PC-9 (cell line): ENCODE results near the gene SLC9A9. TPM values are rescaled to one million over a fixed set of nuclear protein-coding genes. Genes with fewer than 3 reads are reported as not detected.

ENCODE experiments used
- BruUV-seq: library from RNA; stranded (reverse); fragments of 400-500 nt; replicated peaks from 2 replicates; lab custom pipeline; 2021; lab: Mats Ljungman, UMichigan
- CTCF ChIA-PET: fragments of 300-600 bp; sonication (Branson Sonifier 250); formaldehyde crosslinking; loops from one replicate; lab custom pipeline; 2022; ENCODE audit warnings: antibody characterized with exemption; lab: Charles Lee
- POLR2A ChIA-PET: fragments of 300-600 bp; sonication (Branson Sonifier 250); formaldehyde crosslinking; loops from one replicate; lab custom pipeline; 2022; ENCODE audit warnings: antibody characterized with exemption; ENCODE audit not compliant: unreplicated experiment; lab: Charles Lee
- DNase-seq, 2 experiments: peaks; one replicate each; pipeline versions ENCODE4 v3.0.0 to v3.0.0-alpha.2; 2015 to 2022; ENCODE audit warnings: mixed read lengths in 1 of 2
- H2AFZ ChIP-seq: fragments of 200-600 bp; sonication (generic); 2 replicates; pipeline ENCODE4 v1.8.1; 2017; ENCODE audit warnings: antibody characterized with exemption
- H3F3A ChIP-seq: fragments of 200-600 bp; sonication (generic); 2 replicates; pipeline ENCODE4 v1.8.1; 2017; ENCODE audit warnings: antibody characterized with exemption, mild to moderate bottlenecking, low read depth; ENCODE audit not compliant: insufficient read depth
- H3K27ac ChIP-seq: fragments of 200-600 bp; sonication (generic); 2 replicates; pipeline ENCODE4 v1.6.1; 2016; ENCODE audit warnings: mixed run types
- H3K27me3 ChIP-seq: fragments of 200-600 bp; sonication (generic); 2 replicates; pipeline ENCODE4 v1.6.1; 2016; ENCODE audit warnings: low read depth, mixed run types; ENCODE audit not compliant: insufficient read depth
- H3K36me3 ChIP-seq: fragments of 200-600 bp; sonication (generic); 2 replicates; pipeline ENCODE4 v1.6.1; 2016; ENCODE audit warnings: low read depth, mixed run types
- H3K4me1 ChIP-seq: fragments of 200-600 bp; sonication (generic); replicated peaks from 2 replicates; pipeline ENCODE4 v1.6.1; 2016; ENCODE audit warnings: mixed run types; ENCODE audit not compliant: insufficient read depth
- H3K4me2 ChIP-seq: fragments of 200-600 bp; sonication (generic); 2 replicates; pipeline ENCODE4 v1.6.1; 2017; ENCODE audit warnings: mixed run types
- H3K4me3 ChIP-seq: fragments of 200-600 bp; sonication (generic); 2 replicates; pipeline ENCODE4 v1.6.1; 2016; ENCODE audit warnings: mixed run types
- H3K79me2 ChIP-seq: fragments of 200-600 bp; sonication (generic); 2 replicates; pipeline ENCODE4 v1.6.1; 2017; ENCODE audit warnings: low read depth, mixed run types
- H3K9me2 ChIP-seq: fragments of 200-600 bp; sonication (generic); 2 replicates; pipeline ENCODE4 v1.8.1; 2017; ENCODE audit warnings: mild to moderate bottlenecking; ENCODE audit not compliant: insufficient read depth
- H3K9me3 ChIP-seq: fragments of 200-600 bp; sonication (generic); 2 replicates; pipeline ENCODE4 v1.8.1; 2016; ENCODE audit warnings: low read depth; ENCODE audit not compliant: insufficient read depth
- H4K20me1 ChIP-seq: fragments of 200-600 bp; sonication (generic); 2 replicates; pipeline ENCODE4 v1.8.1; 2017; ENCODE audit not compliant: insufficient read depth
- EZH2 ChIP-seq: fragments of 200-600 bp; sonication (generic); IDR thresholded peaks from 2 replicates; pipeline ENCODE4 v1.8.0; 2017; ENCODE audit warnings: antibody characterized with exemption, low read depth
- intact Hi-C: fragments of 100-400 bp; cut with micrococcal nuclease; formaldehyde crosslinking; loops from one replicate; pipeline ENCODE4 v1.10.0; 2022; ENCODE audit not compliant: unreplicated experiment
- total RNA-seq: library from RNA; stranded (reverse); gene quantifications from 2 replicates; pipeline ENCODE4 v1.2.3, GENCODE V29; 2021
- TF ChIP-seq, protein P1 (sequence below): fragments of 200-600 bp; sonication (generic); conservative IDR thresholded peaks from 2 replicates; pipeline ENCODE4 v1.6.1; 2017; ENCODE audit warnings: mixed run types, antibody characterized with exemption, mild to moderate bottlenecking, moderate library complexity

The SLC9A9 gene
- total RNA-seq, 1 experiment from 2014 or later: 1.7 TPM

DNA sequence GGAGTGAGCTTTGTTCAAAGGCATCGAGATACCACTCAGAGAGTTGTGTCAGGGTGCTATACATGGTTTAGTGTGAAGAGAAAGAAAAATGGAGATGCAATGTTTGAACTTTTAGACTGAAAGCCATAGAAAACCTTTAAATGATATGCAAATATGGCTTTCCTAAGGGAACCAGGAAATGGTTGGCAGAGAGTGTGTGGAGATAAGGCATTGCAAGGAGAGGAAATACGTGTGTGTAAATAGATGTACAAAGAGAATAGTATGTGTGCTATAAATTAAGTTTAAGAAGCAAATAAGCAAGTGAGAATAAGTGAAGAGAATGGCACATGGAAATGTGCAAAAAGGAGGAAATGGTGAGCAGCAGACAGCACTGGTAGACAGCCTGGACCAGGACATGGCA, 198.1 kb downstream of the SLC9A9 start:
- Histone ChIP-seq H3K9me3 (no peaks in the 10 kb centered on the region), H3K36me3 (no peaks in the 10 kb centered on the region), H2AFZ (no peak overlapping the region), H3K4me1 (no peaks in the 10 kb centered on the region), H3F3A (no peaks in the 10 kb centered on the region), H3K4me3 (no peak overlapping the region), H4K20me1 (no peaks in the 10 kb centered on the region), H3K27me3 (no peaks in the 10 kb centered on the region), H3K9me2 (no peaks in the 10 kb centered on the region), H3K27ac (no peak overlapping the region), H3K79me2 (no peaks in the 10 kb centered on the region), H3K4me2 (no peak overlapping the region)
- no peak for TF ChIP-seq EZH2
- TF ChIP-seq, protein P1, sequence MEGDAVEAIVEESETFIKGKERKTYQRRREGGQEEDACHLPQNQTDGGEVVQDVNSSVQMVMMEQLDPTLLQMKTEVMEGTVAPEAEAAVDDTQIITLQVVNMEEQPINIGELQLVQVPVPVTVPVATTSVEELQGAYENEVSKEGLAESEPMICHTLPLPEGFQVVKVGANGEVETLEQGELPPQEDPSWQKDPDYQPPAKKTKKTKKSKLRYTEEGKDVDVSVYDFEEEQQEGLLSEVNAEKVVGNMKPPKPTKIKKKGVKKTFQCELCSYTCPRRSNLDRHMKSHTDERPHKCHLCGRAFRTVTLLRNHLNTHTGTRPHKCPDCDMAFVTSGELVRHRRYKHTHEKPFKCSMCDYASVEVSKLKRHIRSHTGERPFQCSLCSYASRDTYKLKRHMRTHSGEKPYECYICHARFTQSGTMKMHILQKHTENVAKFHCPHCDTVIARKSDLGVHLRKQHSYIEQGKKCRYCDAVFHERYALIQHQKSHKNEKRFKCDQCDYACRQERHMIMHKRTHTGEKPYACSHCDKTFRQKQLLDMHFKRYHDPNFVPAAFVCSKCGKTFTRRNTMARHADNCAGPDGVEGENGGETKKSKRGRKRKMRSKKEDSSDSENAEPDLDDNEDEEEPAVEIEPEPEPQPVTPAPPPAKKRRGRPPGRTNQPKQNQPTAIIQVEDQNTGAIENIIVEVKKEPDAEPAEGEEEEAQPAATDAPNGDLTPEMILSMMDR: no peak
- ChIA-PET CTCF (no interaction called here), POLR2A (no interaction called here)
- BruUV-seq: no TSS peak
- intact Hi-C loops: no loop called here
- DNase-seq: no peak

DNA sequence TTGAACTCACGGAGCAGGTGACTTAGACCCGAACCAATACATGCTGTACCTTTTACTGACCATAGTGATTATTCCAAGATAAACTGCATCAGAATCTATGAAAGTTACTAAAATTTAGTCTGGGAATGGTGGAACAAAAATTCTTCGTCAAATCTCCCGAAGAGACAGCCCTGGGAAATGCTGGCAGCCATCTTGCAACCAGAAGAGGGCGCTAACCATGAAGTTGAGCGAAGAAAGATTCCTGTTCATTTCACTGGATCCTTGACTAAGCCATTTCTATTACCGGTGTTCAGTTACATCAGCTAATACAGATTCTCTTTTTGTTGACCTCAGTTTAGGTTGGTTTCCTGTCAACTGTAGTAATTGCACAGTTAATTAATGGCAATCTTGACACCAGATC, 199.6 kb downstream of the SLC9A9 start:
- H4K20me1 ChIP-seq: no peaks in the 10 kb centered on the region
- no peak overlapping the region for H3K27ac ChIP-seq
- H3F3A ChIP-seq: no peaks in the 10 kb centered on the region
- no peaks in the 10 kb centered on the region for H3K27me3 ChIP-seq
- DNase-seq: no peak
- ChIA-PET POLR2A (no interaction called here), CTCF (no interaction called here)
- no peak overlapping the region for H2AFZ ChIP-seq
- no peaks in the 10 kb centered on the region for H3K36me3 ChIP-seq
- intact Hi-C loops: no loop called here
- no peak overlapping the region for H3K4me3 ChIP-seq
- H3K79me2 ChIP-seq: no peaks in the 10 kb centered on the region
- no peaks in the 10 kb centered on the region for H3K4me1 ChIP-seq
- H3K4me2 ChIP-seq: no peak overlapping the region
- TF ChIP-seq, protein P1: peak; percentile 29; the same call in 1 of the 2 replicates
- no peak for TF ChIP-seq EZH2
- H3K9me3 ChIP-seq: no peaks in the 10 kb centered on the region
- H3K9me2 ChIP-seq: no peaks in the 10 kb centered on the region
- BruUV-seq: no TSS peak

DNA sequence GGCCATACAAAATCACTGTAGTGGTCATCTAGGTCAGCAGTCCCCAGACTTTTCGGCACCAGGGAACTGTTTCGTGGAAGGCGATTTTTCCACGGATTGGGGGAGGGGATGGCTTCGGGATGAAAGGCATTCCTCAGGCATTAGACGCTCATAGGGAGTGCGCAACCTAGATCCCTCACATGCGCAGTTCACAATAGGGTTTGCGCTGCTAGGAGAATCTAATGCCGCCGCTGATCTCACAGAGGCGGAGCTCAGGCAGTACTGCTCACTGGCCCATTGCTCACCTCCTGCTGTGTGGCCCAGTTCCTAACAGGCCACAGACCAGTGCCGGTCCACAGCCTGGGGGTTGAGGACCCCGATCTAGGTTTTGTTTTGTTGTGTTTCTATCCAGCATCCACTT, 200.1 kb downstream of the SLC9A9 start:
- POLR2A ChIA-PET: no interaction called here
- Histone ChIP-seq H4K20me1 (no peaks in the 10 kb centered on the region), H3K4me2 (no peak overlapping the region), H3K27ac (no peak overlapping the region), H3K9me3 (no peaks in the 10 kb centered on the region), H3K9me2 (no peaks in the 10 kb centered on the region), H3K4me1 (no peaks in the 10 kb centered on the region), H3F3A (no peaks in the 10 kb centered on the region), H3K4me3 (no peak overlapping the region), H2AFZ (no peak overlapping the region), H3K27me3 (no peaks in the 10 kb centered on the region), H3K79me2 (no peaks in the 10 kb centered on the region), H3K36me3 (no peaks in the 10 kb centered on the region)
- no peak for DNase-seq
- TF ChIP-seq, protein P1: no peak
- TF ChIP-seq EZH2: no peak
- BruUV-seq: no TSS peak
- CTCF ChIA-PET: no interaction called here
- intact Hi-C loops: no loop called here
